Panc1 (cell line): ENCODE measurements around the gene EFTUD2. TPM values are rescaled to one million over a fixed set of nuclear protein-coding genes. Genes with fewer than 3 reads are reported as not detected.

Source experiments
- ATAC-seq: fragments of 200-7000 bp; cut with Tn5 transposase; 2 replicates; pipeline ENCODE4 v1.9.1; 2020; ENCODE audit warnings: mild to moderate bottlenecking, moderate library complexity
- BruUV-seq: library from RNA; stranded (reverse); fragments of 400-500 nt; replicated peaks from 2 replicates; lab custom pipeline; 2021; lab: Mats Ljungman, UMichigan
- CTCF ChIA-PET: fragments of 300-600 bp; sonication (Branson Sonifier 250); formaldehyde crosslinking; loops from one replicate; lab custom pipeline; 2022; ENCODE audit warnings: antibody characterized with exemption; lab: Charles Lee
- POLR2A ChIA-PET: fragments of 300-600 bp; sonication (Branson Sonifier 250); formaldehyde crosslinking; loops from one replicate; lab custom pipeline; 2022; ENCODE audit warnings: antibody characterized with exemption; lab: Charles Lee
- DNase-seq: peaks from one replicate; pipeline ENCODE4 v3.0.0-alpha.2; 2010; ENCODE audit warnings: low read depth, low spot score
- H3K27ac ChIP-seq: 2 replicates; pipeline ENCODE4 v1.5.1; 2011; ENCODE audit warnings: mild to moderate bottlenecking, low read length, inconsistent platforms
- H3K27me3 ChIP-seq: fragments of 200-500 bp; sonication (Bioruptor generic); 2 replicates; pipeline ENCODE4 v1.6.0; 2014; ENCODE audit warnings: low read length, inconsistent platforms; ENCODE audit not compliant: control insufficient read depth, insufficient read depth
- H3K36me3 ChIP-seq: fragments of 200-500 bp; sonication (Bioruptor generic); 2 replicates; pipeline ENCODE4 v1.5.1; 2014; ENCODE audit warnings: inconsistent platforms, mild to moderate bottlenecking, low read length, moderate library complexity; ENCODE audit not compliant: control insufficient read depth, insufficient read depth
- H3K4me1 ChIP-seq: 2 replicates; pipeline ENCODE4 v1.5.1; 2011; ENCODE audit warnings: inconsistent platforms, mild to moderate bottlenecking, low read length, moderate library complexity; ENCODE audit not compliant: control insufficient read depth, insufficient read depth
- H3K4me3 ChIP-seq, 2 experiments: 2 replicates each; pipeline ENCODE4 v1.5.1; 2011 to 2012; ENCODE audit warnings: low read depth in 2 of 2, low read length in 2 of 2, mild to moderate bottlenecking in 2 of 2, inconsistent platforms in 1 of 2, moderate library complexity in 1 of 2
- H3K9me3 ChIP-seq: fragments of 200-500 bp; sonication (Bioruptor generic); 2 replicates; pipeline ENCODE4 v1.5.1; 2014; ENCODE audit warnings: low read depth, mild to moderate bottlenecking, inconsistent platforms, low read length, moderate library complexity; ENCODE audit not compliant: control insufficient read depth, insufficient read depth
- CTCF ChIP-seq: fragments of 450-650 bp; IDR thresholded peaks from 2 replicates; pipeline ENCODE4 v1.5.1; 2017; ENCODE audit warnings: mild to moderate bottlenecking
- POLR2AphosphoS5 ChIP-seq: IDR thresholded peaks from 2 replicates; pipeline ENCODE4 v1.6.1; 2012; ENCODE audit warnings: mild to moderate bottlenecking, low read depth, low read length, moderate library complexity
- REST ChIP-seq, 2 experiments: IDR thresholded peaks; 2 replicates each; pipeline ENCODE4 v1.6.1; 2011 to 2012; ENCODE audit warnings: low read depth in 2 of 2, control low read depth in 1 of 2, low read length in 1 of 2, mild to moderate bottlenecking in 1 of 2, moderate library complexity in 1 of 2; ENCODE audit not compliant: insufficient read depth in 1 of 2
- SIN3A ChIP-seq: IDR thresholded peaks from 2 replicates; pipeline ENCODE4 v1.6.1; 2012; ENCODE audit warnings: low read depth, mild to moderate bottlenecking, low read length, moderate library complexity, borderline replicate concordance; ENCODE audit not compliant: insufficient read depth
- TCF7L2 ChIP-seq: IDR thresholded peaks from 2 replicates; pipeline ENCODE4 v1.6.1; 2011; ENCODE audit warnings: mild to moderate bottlenecking, low read depth, low read length, inconsistent platforms
- in situ Hi-C: cut with HindIII; loops from 2 replicates; pipeline ENCODE4 v1.10.0; 2016; ENCODE audit warnings: low sequenced_read_pairs, low pct_unique_long_range_greater_than_20kb
- intact Hi-C: fragments of 100-400 bp; cut with micrococcal nuclease; formaldehyde crosslinking; loops from one replicate; pipeline ENCODE4 v1.10.0; 2022; ENCODE audit not compliant: unreplicated experiment
- total RNA-seq: library from RNA; stranded (reverse); gene quantifications from one replicate; pipeline ENCODE4 v1.2.1, GENCODE V29; 2021; ENCODE audit not compliant: unreplicated experiment

Gene EFTUD2
- total RNA-seq, 1 experiment from 2014 or later, result 98.0 TPM

- Histone ChIP-seq H3K27me3 (no peaks in the 10 kb centered on the region), H3K9me3 (no peaks in the 10 kb centered on the region), H3K4me1 (no peaks in the 10 kb centered on the region; the same call in 1 of the 2 replicates), H3K27ac (no peak overlapping the region), H3K4me3 (no peak overlapping the region), H3K36me3 (no peaks in the 10 kb centered on the region)
- POLR2A ChIA-PET, result interaction anchor here (0.6 kb wide), 1 partner anchor 23 kb away, joined by 15 read pairs; no protein-coding TSS in a partner anchor
- ATAC-seq (no peak), DNase-seq (no peak)
- CTCF ChIA-PET, result no interaction called here
- no TSS peak for BruUV-seq
- in situ Hi-C loops (no loop called here), intact Hi-C loops (no loop called here)
- no peak for TF ChIP-seq REST (IDR thresholded peaks at IDR 0.05; ENCODE audit: insufficient read depth in 1 of 2, low read depth in 2 of 2, low read length in 1 of 2)
- no peak for TF ChIP-seq CTCF
- TF ChIP-seq TCF7L2, result no peak
- TF ChIP-seq SIN3A, result no peak
- no peak for TF ChIP-seq POLR2AphosphoS5
These were observed 53.0 kb downstream of the EFTUD2 start for GRCh38 chr17:44846206-44846605.

GRCh38 chr17:44844390-44844830 lies 54.8 kb downstream of the EFTUD2 start:
- Histone ChIP-seq H3K4me1 (no peaks in the 10 kb centered on the region; the same call in 1 of the 2 replicates), H3K9me3 (no peaks in the 10 kb centered on the region), H3K27ac (no peak overlapping the region), H3K27me3 (no peaks in the 10 kb centered on the region), H3K36me3 (no peaks in the 10 kb centered on the region), H3K4me3 (no peak overlapping the region)
- intact Hi-C loops (no loop called here), in situ Hi-C loops (no loop called here)
- BruUV-seq, result no TSS peak
- DNase-seq (no peak), ATAC-seq (no peak)
- ChIA-PET POLR2A (interaction anchor here (0.6 kb wide), 1 partner anchor 10 kb away, joined by 6 read pairs; no protein-coding TSS in a partner anchor), CTCF (no interaction called here)
- TF ChIP-seq TCF7L2 (no peak), CTCF (no peak), POLR2AphosphoS5 (no peak), SIN3A (no peak)
